GM12891 (cell line): Measurements from ENCODE around the gene SEC22A.

Experiments
- POLR2A ChIP-seq: IDR thresholded peaks from 2 replicates; pipeline ENCODE4 v1.6.1; 2011; ENCODE audit warnings: low read depth, low read length, control low read depth
- POU2F2 ChIP-seq: IDR thresholded peaks from 2 replicates; pipeline ENCODE4 v1.6.1; 2011; ENCODE audit warnings: low read depth, mild to moderate bottlenecking, control low read depth, low read length, moderate library complexity
- TAF1 ChIP-seq: IDR thresholded peaks from 2 replicates; pipeline ENCODE4 v1.6.1; 2011; ENCODE audit warnings: low read depth, low read length, control low read depth

DNA sequence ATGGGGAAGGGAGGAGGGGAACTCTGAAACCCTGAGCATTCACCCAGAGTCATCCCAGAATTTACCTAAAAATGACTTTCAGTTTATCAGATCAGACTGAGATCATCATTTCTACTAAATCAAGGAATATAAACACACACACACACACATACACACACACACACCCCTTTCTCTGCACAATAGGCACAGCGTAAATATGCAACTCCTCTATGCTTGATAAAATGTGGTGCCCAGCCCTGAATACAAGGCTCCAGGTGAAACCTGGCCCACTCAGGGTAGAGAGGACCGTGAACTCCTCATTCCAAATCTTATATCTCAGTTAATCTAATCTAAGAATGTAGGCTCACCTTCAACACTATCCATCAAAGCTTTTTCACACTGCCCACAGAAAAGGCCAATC is 31.8 kb upstream of the SEC22A start:
- TF ChIP-seq POLR2A (no peak), TAF1 (no peak), POU2F2 (no peak)
